GM19438 (cell line): Measurements from ENCODE around the gene SRGAP1.

Source experiments
- ATAC-seq: cut with Tn5 transposase; IDR thresholded peaks from one replicate; pipeline ENCODE4 v1.9.1; 2021; ENCODE audit warnings: low read depth; ENCODE audit not compliant: unreplicated experiment

SRGAP1 gene

GRCh38 chr12:63955831-63956666 lies 111.5 kb downstream of the SRGAP1 start:
- no peak for ATAC-seq

- ATAC-seq = no peak
Measured at GRCh38 chr12:63957496-63957895, 113.0 kb downstream of the SRGAP1 start.

- ATAC-seq = no peak
Measured at GRCh38 chr12:63958876-63959580, 114.5 kb downstream of the SRGAP1 start.

- no peak for ATAC-seq
Measured at GRCh38 chr12:63961048-63961447, 116.5 kb downstream of the SRGAP1 start.

GRCh38 chr12:63961543-63961942 lies 117.0 kb downstream of the SRGAP1 start:
- ATAC-seq = no peak

GRCh38 chr12:63963868-63964267 lies 119.4 kb downstream of the SRGAP1 start:
- no peak for ATAC-seq

GRCh38 chr12:63964301-63964700 lies 119.8 kb downstream of the SRGAP1 start:
- no peak for ATAC-seq

- no peak for ATAC-seq
Measured at GRCh38 chr12:63965936-63966605, 121.6 kb downstream of the SRGAP1 start.

- ATAC-seq = no peak
Measured at GRCh38 chr12:63966606-63966975, 122.1 kb downstream of the SRGAP1 start.

- no peak for ATAC-seq
Measured at GRCh38 chr12:63967358-63968145, 123.1 kb downstream of the SRGAP1 start.

GRCh38 chr12:63968673-63969072 lies 124.2 kb downstream of the SRGAP1 start:
- no peak for ATAC-seq

- no peak for ATAC-seq
Measured at GRCh38 chr12:63976902-63977395, 132.4 kb downstream of the SRGAP1 start.

- no peak for ATAC-seq
Measured at GRCh38 chr12:63977441-63977840, 132.9 kb downstream of the SRGAP1 start.

- ATAC-seq = no peak
Measured at GRCh38 chr12:63978519-63978918, 134.0 kb downstream of the SRGAP1 start.

- no peak for ATAC-seq
Measured at GRCh38 chr12:63980211-63980610, 135.7 kb downstream of the SRGAP1 start.

GRCh38 chr12:63981343-63981742 lies 136.8 kb downstream of the SRGAP1 start:
- ATAC-seq = no peak

GRCh38 chr12:63982604-63983295 lies 138.2 kb downstream of the SRGAP1 start:
- no peak for ATAC-seq

- no peak for ATAC-seq
Measured at GRCh38 chr12:63985456-63985855, 141.0 kb downstream of the SRGAP1 start.

- no peak for ATAC-seq
Measured at GRCh38 chr12:63985945-63986344, 141.4 kb downstream of the SRGAP1 start.

GRCh38 chr12:63989301-63989845 lies 144.9 kb downstream of the SRGAP1 start:
- ATAC-seq = no peak
